SK-N-MC (cell line): ENCODE results near the gene RUNX1.
A peak's percentile ranks its signal among the peaks of the same experiment; 100 is the strongest.

Source experiments
- DNase-seq: peaks from one replicate; pipeline ENCODE4 v3.0.0-alpha.2; 2011; ENCODE audit warnings: low read depth, low spot score
- H3K27ac ChIP-seq: fragments of 200-600 bp; sonication (generic); 2 replicates; pipeline ENCODE4 v1.5.1; 2016; ENCODE audit warnings: mixed run types
- H3K36me3 ChIP-seq: fragments of 200-600 bp; sonication (generic); 2 replicates; pipeline ENCODE4 v1.6.1; 2017; ENCODE audit warnings: antibody characterized with exemption, low read length, mixed read lengths; ENCODE audit not compliant: insufficient read depth
- H3K4me3 ChIP-seq: fragments of 200-600 bp; sonication (generic); 2 replicates; pipeline ENCODE4 v1.5.1; 2016
- H3K9ac ChIP-seq: fragments of 200-600 bp; sonication (generic); 2 replicates; pipeline ENCODE4 v1.8.0; 2017; ENCODE audit warnings: mixed run types, mixed read lengths; ENCODE audit not compliant: insufficient read length
- H3K9me3 ChIP-seq: fragments of 200-600 bp; sonication (generic); 2 replicates; pipeline ENCODE4 v1.6.1; 2017; ENCODE audit warnings: low read depth, mild to moderate bottlenecking, antibody characterized with exemption, low read length, moderate library complexity, mixed read lengths
- EZH2 ChIP-seq: fragments of 200-600 bp; sonication (generic); IDR thresholded peaks from one replicate; pipeline ENCODE4 v1.6.1; 2017; ENCODE audit warnings: antibody characterized with exemption
- FOXP2 ChIP-seq: optimal IDR thresholded peaks from 2 replicates; pipeline ENCODE3; 2011; ENCODE audit warnings: mild to moderate bottlenecking, moderate library complexity; ENCODE audit not compliant: insufficient read depth; ENCODE audit errors: extremely low read length, control extremely low read depth
- POLR2AphosphoS5 ChIP-seq: IDR thresholded peaks from 2 replicates; pipeline ENCODE4 v1.6.1; 2012; ENCODE audit warnings: mild to moderate bottlenecking, low read depth, low read length, borderline replicate concordance

RUNX1 gene

DNA sequence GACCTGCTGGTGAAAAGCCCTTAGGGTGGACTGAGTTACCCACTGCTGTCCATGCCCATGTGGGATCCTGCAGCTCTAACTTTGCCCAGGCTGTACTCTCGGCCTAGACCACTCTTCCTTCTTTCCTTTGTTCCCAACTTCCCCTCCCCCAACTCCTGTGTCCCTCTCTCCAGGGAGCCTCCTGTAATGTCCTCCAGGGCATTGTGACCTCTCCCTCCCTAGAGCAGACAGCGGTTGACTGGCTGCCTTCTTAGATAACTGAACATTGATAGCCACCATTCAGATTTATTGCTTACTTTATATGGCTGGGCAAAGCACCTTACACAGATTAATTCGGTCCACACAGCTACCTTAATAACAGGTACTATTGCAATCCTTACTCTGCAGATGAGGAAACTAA, 5.0 kb downstream of the RUNX1 start:
- no peak overlapping the region for H3K4me3 ChIP-seq
- DNase-seq, result no peak
- no peaks in the 10 kb centered on the region for H3K9me3 ChIP-seq
- H3K36me3 ChIP-seq, result no peaks in the 10 kb centered on the region
- TF ChIP-seq POLR2AphosphoS5 (no peak), FOXP2 (no peak)
- H3K9ac ChIP-seq, result no peak overlapping the region
- no peak overlapping the region for H3K27ac ChIP-seq

DNA sequence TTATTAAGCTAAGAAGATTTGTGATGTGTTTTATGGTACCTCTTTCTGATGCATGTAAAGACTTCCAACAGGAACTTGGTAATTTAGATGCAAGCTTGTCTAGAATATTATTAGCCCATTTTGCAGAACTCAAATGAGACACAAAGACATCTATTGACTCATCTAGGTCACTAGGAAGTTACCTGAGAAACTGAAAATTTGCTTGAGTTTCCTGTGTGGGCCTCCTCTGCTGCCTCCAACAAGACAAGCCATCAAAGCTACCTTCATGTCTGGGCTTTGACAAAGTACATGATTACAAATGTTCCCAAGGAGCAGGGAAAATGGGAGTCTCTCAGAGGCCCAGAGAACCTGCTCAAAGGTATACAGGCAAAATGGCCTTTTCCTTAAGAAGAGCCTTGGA, 5.6 kb downstream of the RUNX1 start:
- TF ChIP-seq EZH2 (no peak), POLR2AphosphoS5 (no peak), FOXP2 (no peak)
- Histone ChIP-seq H3K4me3 (no peak overlapping the region), H3K36me3 (no peaks in the 10 kb centered on the region), H3K9ac (no peak overlapping the region), H3K27ac (no peak overlapping the region), H3K9me3 (no peaks in the 10 kb centered on the region)
- DNase-seq, result no peak

GRCh38 chr21:35042836-35043235, 6.3 kb downstream of the RUNX1 start:
- H3K36me3 ChIP-seq, result no peaks in the 10 kb centered on the region

GRCh38 chr21:35041881-35042280, 7.2 kb downstream of the RUNX1 start:
- Histone ChIP-seq H3K4me3 (no peak overlapping the region), H3K27ac (no peak overlapping the region), H3K9me3 (no peaks in the 10 kb centered on the region), H3K36me3 (no peaks in the 10 kb centered on the region), H3K9ac (no peak overlapping the region)
- TF ChIP-seq EZH2 (no peak), FOXP2 (no peak), POLR2AphosphoS5 (no peak)
- no peak for DNase-seq

More at GRCh38 chr21:35042836-35043235, 6.3 kb downstream of the RUNX1 start:
- no peaks in the 10 kb centered on the region for H3K9me3 ChIP-seq
- H3K9ac ChIP-seq, result no peak overlapping the region
- H3K4me3 ChIP-seq, result no peak overlapping the region
- no peak overlapping the region for H3K27ac ChIP-seq
- TF ChIP-seq FOXP2 (no peak), EZH2 (no peak), POLR2AphosphoS5 (no peak)
- no peak for DNase-seq

- Histone ChIP-seq H3K9ac (no peak overlapping the region), H3K4me3 (no peak overlapping the region), H3K9me3 (no peaks in the 10 kb centered on the region), H3K36me3 (no peaks in the 10 kb centered on the region), H3K27ac (no peak overlapping the region)
- peak; percentile 72 for TF ChIP-seq EZH2
- no peak for TF ChIP-seq FOXP2
- no peak for DNase-seq
These were observed 8.0 kb downstream of the RUNX1 start for GRCh38 chr21:35041122-35041521.

DNA sequence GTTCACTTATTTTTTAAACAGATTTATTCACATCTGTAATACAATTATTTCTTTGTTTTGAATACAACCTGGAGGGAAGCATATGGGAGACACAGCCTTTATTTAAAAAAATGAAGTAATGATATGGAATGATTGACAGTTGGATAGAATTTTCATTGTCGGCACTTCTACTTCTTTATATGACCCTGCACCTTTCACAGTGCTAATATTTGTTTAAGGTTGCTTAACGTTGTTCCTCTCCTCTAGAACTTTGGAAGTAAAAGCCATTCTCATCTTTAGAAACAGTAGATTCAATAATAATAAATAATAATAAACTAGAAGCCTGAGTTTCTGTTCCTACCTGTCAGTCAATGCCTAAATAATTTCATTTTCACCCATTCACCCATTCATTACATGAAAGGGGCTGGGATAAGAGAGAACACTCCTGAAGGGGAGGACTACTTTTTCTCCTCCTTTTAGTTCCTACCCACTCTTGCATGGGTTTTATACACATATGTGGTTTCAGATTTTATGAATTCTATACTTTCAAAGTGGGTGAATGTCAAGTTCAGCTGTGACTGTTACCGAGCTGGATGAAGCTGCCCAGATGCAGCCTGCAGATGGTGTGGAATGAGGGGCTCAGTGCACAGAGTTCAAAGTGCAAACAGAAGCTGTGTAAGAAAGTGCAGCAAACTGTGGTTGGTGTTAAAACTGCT, 9.4 kb downstream of the RUNX1 start:
- H3K9ac ChIP-seq, result no peak overlapping the region
- no peak for TF ChIP-seq POLR2AphosphoS5
- peak; percentile 6 for TF ChIP-seq EZH2
- H3K9me3 ChIP-seq, result no peaks in the 10 kb centered on the region
- no peak overlapping the region for H3K4me3 ChIP-seq
- no peak overlapping the region for H3K27ac ChIP-seq
- H3K36me3 ChIP-seq, result no peaks in the 10 kb centered on the region
- DNase-seq, result no peak

- no peak for DNase-seq
- no peaks in the 10 kb centered on the region for H3K9me3 ChIP-seq
- no peaks in the 10 kb centered on the region for H3K36me3 ChIP-seq
- no peak overlapping the region for H3K9ac ChIP-seq
- no peak overlapping the region for H3K27ac ChIP-seq
- TF ChIP-seq EZH2 (no peak), FOXP2 (no peak), POLR2AphosphoS5 (no peak)
- no peak overlapping the region for H3K4me3 ChIP-seq
These were observed 10.3 kb downstream of the RUNX1 start for GRCh38 chr21:35038772-35039319.

- TF ChIP-seq FOXP2 (no peak), POLR2AphosphoS5 (no peak), EZH2 (no peak)
- Histone ChIP-seq H3K9me3 (no peaks in the 10 kb centered on the region), H3K36me3 (no peaks in the 10 kb centered on the region), H3K9ac (no peak overlapping the region), H3K4me3 (no peak overlapping the region), H3K27ac (no peak overlapping the region)
- DNase-seq, result no peak
These were observed 11.7 kb downstream of the RUNX1 start for GRCh38 chr21:35037384-35037765.
